NCI-H1417 treated with DMSO at 0.1 percent for 48 hours (cell line): ENCODE results near the gene GAL.

Experiments
- DNase-seq: peaks from one replicate; lab custom pipeline; 2025; lab: John Stamatoyannopoulos, UW

GAL gene

GRCh38 chr11:68682531-68682961 lies 1.8 kb upstream of the GAL start:
- DNase-seq, result no peak

- no peak for DNase-seq
These were observed 1.2 kb upstream of the GAL start for GRCh38 chr11:68683121-68683520.

DNA sequence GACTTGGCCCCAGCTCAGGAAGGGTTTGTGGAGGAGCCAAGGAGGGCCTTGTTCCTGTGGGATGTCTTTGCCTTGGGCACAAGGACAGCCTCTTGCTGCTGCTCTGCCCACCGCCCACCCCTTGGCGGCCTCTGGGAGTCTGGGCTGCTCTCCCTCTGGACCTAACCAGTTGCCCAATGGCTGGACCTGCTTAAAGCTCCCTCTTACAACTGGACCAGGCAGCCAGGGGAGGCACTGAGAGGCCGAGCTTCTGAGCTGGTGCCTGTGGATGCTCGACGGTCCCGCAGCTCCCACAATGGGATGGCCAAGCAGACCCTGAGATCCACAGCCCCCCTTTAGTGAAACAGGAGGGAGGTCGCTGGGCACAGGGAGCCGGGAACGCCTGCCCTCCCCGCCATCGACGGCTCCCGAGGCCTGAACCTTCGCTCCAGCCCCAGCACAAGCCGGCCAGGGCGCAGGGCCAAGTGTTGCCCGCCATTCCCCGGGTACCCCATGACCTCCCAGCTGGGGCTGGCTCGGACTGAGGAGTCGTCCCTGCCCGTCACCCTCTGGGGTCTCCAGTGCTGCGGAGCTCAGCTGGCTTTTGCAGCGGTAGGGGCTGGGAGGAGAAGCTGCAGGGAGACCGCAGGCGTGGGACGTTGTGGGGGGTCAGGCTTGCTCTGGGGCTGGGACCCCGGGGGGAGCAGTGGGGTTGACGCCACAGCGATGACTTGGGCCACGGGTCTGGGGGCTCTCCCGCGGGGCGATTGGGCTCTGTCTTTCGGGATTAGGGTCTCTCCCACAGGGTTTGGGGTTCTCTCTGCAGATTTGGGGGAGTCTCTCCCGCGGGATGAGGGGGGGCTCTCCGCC lies 584 bp upstream of the GAL start:
- DNase-seq, result no peak

DNA sequence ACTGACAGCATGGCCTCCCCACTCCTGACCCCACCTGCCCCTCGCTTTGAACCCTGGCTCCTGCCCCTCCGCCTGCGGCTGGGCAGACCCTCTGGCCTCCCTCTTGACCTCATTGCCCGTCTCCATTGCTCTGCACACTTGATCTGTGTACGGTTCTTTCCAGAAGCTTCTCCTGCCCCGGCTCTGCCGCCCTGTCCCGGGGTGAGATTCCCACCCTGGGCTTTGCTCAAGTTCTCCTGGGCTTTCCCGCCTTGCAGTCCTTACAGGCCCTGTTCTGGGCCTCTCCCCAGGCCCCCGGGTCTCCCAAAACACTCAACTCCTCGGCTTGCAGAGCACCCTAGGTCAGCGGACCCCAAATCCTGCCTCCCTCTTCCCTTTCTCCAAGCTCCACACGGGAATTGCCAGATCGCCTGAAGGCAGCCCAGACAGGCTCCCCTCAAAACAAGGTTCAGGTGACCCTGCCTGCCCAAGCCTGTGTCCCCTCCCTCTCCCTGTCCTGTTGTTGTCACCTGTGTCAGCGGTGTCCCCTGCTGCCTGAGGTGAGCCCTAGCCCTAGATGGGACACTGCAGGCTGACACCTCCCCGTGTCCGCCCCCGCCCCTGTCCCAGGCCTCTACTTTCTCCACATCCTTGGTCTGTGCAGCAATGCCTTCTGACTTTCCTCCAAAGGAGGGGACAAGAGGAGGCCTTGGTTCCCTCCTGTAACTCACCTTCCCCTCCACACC lies 1.5 kb downstream of the GAL start:
- DNase-seq, result no peak

GRCh38 chr11:68686486-68686885 lies 2.1 kb downstream of the GAL start:
- DNase-seq, result no peak

DNA sequence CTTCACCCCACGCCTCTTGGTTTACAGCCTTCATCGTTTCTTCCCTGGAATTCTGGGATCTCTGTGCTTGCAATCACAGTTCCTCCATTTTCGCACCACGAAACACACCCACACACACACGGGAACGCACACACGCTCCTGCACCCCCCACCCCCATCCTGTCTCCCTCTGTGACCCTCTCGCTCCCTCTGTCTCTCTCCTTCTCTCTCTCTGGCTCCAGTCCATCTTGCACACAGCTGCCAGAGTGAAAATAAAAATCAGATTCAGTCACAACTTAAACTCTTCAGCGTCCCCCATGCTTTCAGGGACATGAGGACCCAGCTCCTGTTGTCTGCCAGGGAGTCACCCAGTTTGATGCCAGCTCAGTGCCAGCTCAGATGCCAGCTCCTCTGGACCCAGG lies 3.0 kb downstream of the GAL start:
- DNase-seq, result no peak

DNA sequence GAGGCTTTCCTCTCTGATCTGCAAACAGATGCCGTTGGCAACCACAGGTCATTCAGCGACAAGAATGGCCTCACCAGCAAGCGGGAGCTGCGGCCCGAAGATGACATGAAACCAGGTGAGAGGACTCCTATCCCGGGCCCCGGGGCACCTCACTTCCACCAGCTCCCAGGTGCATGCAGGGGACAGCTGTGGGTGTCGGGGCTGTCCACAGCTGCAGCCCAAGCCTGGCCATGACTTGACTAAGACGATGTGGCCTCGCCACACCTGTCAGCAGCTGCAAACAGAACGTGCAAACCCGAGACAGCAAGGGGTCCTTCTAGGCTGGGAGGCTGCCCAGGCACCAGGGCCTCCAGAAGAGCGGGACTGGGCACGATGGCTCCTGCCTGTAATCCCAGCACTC lies 3.6 kb downstream of the GAL start:
- no peak for DNase-seq

DNA sequence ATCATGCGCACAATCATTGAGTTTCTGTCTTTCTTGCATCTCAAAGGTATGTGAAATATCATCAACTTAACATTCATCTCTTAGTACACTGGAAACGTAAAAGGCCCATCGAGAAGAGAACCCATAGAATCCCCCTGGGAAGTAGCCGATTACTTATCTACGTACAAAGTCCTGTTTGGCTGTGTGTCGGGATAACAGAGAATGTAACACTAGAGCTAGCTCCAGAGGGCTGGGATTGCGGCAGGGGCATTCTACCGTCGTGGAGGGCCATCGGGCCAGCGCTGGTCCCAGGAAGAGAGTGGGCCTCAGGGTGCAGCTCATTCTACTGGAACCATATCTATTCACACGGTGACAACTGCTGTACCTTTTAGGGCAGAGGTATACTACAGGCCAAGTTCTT lies 4.5 kb downstream of the GAL start:
- no peak for DNase-seq

GRCh38 chr11:68689737-68690625 lies 5.6 kb downstream of the GAL start:
- no peak for DNase-seq

- DNase-seq, result no peak
These were observed 6.5 kb downstream of the GAL start for GRCh38 chr11:68690671-68691401.

GRCh38 chr11:68691402-68691784 lies 7.0 kb downstream of the GAL start:
- no peak for DNase-seq

DNA sequence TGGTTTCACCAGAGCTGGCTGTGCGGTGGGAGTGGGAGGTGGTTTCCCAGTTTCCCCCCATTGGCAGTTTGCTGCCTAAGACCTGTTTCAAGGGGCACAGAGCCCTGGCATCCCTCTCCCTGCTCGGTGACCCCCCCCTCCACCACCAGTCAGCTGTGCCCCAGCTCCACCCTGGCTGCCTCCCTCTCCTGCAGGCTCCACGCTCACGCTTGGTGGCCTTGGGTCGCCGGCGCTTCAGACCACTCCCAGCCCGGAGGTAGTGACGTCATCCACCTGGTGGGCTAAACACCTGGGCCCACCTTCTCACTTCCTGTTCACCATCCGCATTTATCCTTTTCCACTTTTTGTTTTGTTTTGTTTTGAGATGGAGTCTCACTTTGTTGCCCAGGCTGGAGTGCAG lies 7.8 kb downstream of the GAL start:
- no peak for DNase-seq

DNA sequence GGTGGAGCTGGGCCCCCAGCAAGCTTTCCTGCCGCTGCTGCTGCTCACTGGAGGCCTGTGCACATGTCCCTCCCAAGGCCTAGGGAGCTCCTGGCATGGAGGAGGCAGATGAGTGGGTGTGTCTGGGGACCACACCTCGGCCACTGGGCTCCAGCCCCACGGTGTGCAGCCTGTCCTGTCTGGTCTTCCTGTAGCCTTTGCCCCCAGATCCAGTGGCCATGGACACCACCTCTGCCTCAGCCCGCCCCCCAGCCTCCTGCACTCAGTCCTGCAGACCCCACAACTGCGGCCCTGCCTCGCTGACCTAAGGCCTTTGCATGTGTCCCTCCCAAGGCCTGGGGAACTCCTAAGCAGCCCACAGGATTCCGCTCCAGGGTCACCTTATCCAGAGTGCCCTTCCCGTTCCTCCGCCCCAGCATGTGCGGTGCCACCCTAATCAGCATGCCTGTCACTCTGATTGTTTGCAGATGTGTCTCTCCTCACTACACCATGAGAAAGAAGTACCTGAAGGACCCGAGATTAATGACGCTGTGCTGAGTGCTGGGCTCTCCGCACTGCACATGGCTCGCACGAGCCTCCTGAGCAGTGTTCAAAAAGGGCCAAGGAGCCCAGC lies 8.6 kb downstream of the GAL start:
- no peak for DNase-seq

DNA sequence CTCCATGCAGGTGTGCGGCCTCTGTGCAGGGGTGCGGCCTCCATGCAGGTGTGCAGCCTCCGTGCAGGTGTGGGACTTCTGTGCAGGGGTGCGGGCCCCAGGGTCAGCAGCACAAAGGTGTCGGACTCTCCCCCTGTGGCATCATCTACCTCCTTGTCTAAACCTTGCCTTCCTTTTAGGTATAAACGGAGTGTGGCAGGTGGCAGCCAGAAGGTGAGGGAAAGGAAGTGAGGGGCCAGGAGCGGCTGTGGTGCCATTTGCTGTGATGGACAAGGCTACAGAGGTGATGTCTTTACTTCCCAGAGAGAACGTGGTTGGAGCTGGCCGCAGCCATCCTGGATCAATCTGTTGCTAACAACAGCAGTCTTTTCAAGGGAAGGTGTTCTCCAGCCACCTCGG lies 9.1 kb downstream of the GAL start:
- DNase-seq, result no peak

DNA sequence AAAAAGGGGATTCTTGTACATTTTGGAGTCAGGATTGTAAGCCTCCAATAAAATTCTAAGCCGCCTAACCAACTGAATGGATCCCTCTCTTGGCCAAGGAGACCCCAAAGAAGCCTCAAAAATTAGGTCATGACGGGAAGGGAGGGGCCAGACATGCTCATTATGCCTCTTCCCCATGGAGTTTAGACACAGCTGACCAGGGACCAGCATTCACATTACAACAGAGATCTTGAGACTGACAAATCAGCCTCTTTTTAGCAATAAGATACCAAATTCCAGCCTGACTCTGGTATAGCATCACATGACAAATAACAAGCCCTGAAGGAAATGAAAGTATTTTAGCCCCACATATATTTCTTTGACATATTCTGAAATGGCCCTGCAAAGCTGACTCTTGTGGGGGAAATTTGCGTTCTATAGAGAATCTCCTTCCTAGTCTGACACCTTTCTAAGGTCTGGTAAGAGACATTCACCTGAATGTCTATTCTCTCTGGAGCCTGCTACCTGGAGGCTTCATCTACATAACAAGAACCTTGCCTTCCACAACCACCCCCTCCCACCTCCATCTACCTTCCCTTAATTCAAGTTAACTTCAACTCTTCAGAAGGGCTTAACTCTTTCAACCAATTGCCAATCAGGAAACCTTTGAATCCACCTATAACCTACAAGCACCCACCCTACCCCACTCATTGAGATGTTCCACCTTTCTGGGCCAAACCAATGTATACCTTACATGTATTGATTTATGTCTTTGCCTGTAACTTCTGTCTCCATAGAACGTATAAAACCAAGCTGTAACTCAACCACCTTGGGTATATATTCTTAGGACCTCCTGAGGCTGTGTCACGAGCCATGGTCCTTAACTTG lies 10.3 kb downstream of the GAL start:
- no peak for DNase-seq

DNA sequence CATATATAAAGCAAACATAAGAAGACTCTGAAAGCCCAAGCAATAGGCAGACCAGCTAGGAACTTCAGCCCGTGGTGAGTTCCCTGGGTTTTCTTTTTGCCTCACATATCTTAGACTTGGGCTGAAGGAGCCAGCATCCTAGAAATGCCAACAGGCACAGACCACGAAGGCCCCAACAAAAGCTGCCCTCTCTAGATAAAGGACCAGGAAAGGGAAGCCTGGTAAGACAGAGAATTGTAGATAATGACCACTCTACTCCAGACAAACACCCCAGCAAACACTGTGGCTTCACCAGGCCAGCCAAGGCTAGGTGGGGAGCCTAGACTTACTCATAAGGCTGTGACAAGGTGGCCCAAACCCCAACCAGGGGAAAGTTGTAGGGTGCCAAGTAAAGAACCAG lies 11.2 kb downstream of the GAL start:
- no peak for DNase-seq

GRCh38 chr11:68698993-68699392 lies 14.6 kb downstream of the GAL start:
- DNase-seq, result no peak

- no peak for DNase-seq
These were observed 20.5 kb downstream of the GAL start for GRCh38 chr11:68704887-68705286.

GRCh38 chr11:68707527-68707926 lies 23.2 kb downstream of the GAL start:
- no peak for DNase-seq

GRCh38 chr11:68709062-68709461 lies 24.7 kb downstream of the GAL start:
- DNase-seq, result no peak
